Measurements from ENCODE around the gene PEAR1.

Gene PEAR1

DNA sequence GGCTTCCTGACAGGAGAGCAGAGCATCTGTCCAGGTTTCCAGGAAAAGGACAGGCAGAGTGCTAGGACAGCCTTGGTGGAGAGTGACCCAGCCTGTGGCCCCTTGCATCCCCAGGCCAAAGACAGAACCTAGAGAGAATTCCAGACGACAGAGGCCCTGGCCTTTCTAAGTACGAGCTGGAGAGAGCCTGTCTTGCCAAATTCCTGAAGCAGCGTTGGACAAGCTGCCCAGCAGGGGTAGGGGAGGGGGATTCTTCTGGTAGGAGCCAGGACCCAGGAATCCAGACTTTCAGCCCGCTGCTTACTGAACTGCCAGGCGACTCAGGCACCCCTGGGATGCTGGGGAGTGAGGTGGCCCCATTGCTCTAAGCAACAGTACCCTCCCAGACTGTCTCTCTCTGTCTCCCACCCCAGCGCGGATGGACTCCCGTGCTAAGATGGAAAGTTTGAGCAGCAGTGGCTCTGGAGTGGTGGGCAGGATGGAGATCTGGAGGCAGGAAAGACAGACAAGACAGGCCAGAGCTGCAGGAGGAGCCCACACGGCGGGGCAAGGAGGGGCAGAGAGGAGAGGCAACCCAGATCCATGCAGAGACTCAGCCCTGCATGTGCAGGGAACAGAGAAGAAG, 8.8 kb upstream of the PEAR1 start:
- no peak for DNase-seq

DNA sequence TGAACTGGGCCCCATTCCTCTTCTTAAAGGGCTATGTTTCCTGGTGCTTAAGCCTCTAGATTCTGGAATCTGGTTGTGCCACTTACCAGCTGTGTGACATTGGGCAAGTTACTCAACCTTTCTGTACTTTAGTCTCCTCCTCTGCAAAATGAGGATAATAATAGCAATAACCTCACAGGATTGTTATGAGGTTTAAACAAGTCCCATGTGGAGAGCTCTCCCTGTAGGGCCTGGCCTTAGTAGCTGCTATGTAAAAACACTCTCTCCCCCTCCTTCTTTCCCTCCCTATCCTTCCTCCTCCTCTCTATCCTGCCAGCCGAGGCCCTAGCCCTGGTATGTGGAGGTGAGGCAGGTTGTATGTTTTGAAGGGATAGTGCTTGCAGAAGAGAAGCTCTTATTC, 8.2 kb upstream of the PEAR1 start:
- no peak for DNase-seq

DNA sequence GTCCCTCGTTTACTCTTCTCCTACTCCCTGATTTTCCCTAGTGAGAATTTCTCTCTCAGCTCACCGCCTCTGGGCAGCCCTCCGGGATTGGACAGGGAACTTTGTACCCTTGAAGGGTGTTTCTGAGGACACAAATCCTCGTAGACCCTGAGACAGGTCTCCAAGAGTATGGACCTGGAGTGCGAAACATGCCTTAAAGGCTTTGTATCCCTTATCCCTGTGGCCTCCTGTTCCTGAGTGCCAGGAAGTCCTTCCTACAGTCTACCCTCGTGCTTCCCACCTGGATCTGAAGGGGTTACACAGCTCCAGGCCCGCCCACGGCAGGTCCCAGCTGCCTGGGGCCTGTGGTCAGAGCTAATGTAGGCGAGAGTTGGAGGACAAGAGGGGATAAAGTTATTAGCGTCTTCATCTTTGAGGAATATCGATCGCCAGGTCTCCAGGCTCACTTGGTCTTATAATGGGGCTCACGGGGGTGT, 7.6 kb upstream of the PEAR1 start:
- no peak for DNase-seq

DNA sequence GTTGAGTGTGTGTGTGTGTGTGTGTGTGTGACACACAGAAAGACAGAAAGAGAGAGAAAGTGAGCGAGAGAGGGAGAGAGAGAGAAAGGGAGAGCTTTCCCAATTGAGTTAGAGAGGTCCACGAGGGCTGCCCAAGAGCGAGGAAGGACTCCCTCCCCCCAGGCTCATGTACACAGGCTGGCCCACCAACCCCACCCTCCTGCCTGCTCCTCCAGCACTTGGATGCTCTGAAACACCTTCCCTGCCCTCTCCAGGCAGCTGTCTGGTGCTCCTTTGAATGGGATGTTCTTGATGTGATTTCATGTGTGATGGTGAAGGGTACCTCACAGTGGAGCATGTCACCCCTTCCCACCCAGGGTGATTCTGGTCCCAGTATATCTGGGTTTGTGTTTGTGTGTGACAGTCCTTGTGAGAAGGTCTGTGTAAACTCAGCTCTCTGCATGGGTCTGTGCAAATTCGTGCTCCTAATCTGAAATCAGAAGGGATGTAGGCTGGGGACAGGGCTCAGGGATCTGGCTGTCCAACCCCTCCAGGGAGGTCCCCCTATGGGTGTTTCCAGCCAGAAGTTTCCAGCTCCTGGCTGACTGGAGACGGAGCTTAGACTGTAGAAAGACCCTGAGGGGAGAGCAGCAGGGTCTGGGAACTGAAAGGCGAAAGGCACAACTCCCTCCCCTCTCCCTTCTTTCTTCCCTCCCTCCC, 6.8 kb upstream of the PEAR1 start:
- no peak for DNase-seq

DNA sequence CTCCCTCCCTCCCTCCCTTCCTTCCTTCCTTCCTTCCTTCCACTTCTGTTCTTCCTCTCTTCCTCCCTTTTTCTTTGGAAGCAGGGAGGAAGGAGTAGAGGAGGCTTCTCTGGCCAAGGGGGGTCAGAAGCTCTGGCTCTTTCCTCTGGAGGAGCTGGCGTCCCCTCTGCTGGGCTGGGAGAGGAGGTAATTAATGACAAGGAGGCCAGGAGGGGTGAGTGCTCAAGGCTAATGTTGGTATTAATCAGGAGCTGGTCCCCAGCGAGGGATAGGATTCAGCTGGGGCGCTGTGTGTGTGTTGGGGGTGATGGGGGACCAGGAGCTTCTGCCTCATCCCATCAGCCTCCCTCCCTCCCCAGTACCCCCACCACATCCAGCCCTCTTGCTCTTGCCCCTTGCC, 6.2 kb upstream of the PEAR1 start:
- DNase-seq, result no peak

DNA sequence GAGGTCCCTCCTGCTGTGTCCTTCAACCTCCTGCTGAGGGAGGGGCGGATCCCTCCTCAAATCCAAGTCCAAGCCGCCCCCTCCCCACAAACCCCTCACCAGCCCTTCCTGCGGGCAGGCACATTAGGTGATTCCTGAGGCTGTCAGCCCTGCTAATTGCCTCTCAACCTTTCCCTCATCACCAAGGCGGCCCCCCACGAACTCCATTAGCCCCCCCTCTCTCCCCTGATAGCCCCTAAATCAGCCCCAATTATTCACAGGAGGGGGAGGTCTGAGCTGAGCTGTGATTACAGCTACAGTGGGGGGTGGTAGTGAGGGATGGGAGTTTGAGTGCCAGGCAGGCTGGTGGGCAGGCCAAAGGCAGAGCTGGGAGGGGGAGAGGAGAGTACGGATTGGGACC, 5.8 kb upstream of the PEAR1 start:
- DNase-seq, result no peak

DNA sequence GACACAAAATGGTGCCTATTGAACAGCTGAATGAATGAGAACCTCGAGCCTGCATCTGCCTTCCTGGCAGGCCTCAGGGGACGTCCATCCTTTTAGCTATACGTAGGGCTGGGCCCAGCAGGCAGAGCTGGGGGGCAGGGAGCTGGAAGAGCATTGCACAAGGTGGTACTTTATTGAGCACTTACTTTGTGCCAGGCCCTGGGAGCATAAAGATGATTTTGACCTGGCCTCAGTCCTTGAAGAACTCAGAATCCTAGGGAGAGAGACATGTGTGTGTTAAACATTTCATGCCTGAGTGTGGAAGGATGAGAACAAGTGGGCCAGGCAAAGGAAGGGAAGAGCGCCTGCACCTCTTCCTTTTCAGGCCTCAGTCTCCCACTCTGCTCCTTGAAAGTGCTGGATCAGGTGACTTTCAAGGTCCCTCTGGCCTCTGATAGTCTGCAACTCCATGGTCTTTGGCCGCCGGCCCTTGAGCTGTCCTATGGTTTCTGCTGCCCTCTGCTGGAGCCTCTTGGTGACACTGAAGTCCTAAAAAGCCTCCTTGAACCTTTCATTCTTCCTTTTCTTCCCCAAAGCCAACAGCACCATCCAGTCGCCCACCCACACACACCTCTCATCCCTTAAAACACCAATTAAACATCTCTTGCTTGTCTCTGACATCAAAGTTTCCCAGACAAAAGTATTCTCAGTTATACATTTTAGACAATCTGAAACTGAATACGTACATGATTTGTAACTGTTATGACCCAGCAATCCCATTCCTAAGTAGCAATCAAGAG, 3.5 kb upstream of the PEAR1 start:
- DNase-seq, result no peak

DNA sequence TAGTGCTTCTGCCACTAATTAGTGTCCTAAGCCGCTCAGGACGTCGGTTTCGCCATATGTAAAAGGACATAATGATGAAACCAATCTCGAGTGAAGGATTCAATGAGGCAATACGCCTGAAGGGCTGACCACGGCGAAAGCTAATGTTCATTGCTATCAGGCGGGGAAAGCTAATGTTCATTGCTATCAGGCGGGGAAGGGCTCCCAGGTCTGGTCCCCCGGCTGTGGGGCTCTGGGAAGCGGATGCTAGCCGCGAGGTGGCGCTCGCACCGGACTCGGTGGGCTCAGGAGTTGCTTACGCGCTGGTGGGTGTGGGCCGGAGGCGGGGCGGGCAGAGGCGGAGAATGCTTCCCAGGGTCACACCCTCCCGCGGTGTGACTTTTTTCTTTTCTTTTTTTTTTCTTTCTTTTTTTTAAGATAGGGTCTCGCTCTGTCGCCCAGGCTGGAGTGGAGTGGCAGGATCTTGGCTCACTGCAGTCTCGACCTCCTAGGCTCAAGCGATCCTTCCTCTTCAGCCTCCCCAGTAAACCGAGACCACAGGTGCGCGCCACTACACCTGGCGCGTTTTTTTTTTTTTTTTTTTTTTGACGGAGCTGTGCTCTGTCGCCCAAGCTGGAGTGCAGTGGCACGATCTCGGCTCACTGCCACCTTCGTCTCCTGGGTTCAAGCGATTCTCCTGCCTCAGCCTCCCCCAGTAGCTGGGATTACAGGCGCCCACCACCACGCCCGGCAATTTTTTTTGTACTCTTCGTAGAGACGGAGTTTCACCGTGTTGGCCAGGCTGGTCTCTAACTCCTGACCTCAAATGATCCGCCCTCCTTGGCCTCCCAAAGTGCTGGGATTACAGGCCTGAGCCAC, 1.1 kb upstream of the PEAR1 start:
- no peak for DNase-seq

DNA sequence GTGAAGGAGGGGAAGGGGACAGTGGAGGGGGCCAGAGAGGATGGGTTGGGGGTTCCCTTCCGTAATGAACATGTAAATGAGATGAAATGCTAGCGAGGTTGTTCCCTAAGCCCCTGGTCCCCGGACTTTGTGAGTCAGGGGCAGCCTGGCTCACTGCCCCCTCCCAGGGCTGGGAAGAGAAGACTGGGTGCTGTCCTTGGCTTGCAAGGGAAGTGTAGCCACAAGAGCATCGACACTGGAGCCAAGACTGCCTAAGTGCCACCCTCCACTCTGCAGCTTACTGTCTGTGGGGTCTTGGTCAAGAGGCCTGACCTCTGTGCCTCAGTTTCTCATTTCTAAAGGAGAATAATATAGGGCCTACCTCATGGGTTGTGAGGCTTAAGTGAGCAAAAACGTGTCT, 483 bp downstream of the PEAR1 start:
- DNase-seq, result no peak

DNA sequence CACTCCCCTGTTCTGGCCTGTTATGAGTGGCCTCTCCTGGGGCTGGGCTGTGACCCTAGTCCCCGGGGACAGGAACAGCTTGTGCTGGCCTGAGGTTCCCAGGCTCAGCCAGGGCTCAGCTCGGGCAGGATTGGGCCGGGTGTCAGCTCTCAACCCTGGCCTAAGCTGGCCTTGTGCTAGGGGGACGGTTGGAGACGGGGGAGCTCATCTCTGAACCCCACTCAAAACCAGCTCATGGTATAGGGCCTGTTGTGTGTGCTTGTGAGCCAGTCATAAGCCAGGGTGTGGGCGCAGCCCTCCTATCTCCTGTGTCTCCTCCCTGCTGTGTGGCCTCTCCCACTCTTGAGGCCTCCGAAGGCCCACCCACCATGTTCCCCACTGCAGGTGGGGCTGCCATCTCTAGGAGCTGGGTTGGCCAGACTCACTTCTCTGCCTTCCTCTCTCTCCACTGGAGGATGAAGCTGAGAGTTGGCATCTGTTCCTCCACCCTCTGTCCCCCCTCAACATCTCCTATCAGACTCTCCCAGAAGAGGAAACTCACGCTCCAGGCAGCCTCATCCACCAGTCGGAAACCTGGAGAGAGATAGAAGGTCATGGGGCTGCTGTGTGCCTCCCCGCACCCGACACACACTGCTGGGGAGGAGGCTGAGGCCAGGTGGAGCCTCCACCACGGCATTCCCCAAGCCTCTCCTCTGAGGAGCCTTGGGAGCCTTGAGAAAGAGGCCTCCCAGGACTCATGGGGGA, 1.4 kb downstream of the PEAR1 start:
- DNase-seq, result no peak

DNA sequence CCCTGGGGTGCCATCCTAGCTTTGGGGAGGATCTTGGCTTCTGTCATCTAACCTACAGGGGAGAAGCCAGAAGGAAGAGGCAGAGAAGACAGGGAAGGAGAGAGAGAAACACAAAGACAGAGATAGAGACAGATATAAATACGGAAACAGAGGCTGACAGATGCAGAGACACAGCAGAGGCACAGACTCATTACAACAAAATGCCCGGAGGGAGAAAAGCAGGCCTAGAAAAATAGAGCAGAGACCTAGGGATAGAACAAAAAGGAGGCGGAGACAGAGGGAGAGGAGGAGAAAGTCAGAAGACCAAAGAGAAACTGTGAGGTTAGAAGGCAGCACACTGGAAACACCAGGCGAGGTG, 1.9 kb downstream of the PEAR1 start:
- no peak for DNase-seq

DNA sequence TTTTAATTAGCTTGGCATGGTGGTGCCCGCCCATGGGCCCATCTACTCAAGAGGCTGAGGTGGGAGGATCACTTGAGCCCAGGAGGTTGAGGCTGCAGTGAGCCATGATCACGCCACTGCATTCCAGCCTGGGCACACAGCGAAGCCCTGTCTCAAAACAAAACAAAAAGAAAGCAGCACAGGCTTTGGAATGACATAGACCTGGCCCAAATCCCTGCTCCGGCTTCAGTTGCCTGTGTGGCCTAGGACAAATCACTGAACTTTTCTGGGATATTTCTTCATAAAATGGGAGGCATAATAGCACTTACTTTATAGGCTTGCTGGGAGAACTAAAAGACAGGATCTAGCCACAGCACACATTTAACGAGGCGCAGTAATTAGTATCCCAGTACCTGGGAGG, 2.4 kb downstream of the PEAR1 start:
- DNase-seq, result no peak

DNA sequence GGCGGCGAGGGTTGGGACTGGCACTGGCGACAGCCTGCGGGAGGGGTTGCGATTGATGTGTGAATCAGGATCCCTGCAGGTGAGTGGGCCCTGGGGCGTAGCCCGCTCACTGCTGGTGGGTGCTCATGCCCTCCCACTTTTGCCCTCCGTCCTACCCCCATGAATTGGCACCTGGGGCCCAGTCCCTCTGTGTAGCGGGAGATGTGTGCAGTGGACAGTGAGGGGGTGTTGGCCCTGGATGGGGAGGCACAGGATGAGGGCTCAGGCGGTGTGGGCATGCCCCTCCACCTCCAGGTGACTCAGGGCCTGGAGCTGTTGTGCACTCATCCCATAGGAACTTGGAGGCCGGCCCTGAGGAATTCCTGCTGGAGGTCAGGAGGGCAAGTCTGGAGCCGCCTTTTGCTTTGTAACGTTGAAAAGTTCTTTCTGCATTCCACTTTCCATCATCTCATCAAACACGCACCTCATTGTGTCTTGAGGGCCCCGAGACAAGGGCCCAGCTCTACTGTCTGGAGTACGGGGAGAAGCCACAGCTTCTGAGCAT, 3.0 kb downstream of the PEAR1 start:
- no peak for DNase-seq

DNA sequence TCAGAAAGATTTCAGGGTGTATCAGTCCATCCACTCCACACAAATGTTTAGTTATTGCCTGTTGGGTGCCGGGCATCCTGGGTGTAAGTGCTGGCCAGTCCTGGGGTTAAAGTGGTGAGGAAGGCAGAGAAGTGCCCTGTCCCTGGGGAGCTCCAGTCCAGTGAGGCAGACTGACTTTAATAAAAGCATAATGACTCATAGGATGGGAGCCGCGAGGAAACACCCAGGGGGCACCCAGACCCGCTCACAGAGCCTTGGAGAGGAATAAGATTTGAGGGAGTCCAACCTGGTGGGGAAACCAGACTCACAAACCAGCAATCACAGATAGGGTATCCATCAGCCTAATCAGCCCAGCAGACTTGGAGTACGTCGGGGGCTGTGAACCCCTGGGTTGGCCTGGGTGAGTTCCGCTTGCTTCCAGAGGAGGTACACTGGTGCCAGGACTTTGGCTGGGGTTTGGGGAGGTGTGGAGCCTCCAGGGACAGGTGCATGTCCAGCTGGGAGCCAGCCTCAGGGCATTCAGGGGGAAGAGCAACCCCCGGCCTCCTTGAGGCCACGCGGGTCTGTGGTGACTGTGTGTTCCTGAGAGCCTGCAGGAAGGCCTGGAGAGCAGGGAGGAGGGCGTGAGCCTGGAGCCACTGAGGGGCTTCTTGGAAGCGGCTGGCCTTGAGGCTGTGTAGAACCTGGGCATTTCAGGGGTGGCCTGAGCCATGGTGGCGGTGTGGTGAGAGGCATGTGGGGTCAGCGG, 3.7 kb downstream of the PEAR1 start:
- no peak for DNase-seq

DNA sequence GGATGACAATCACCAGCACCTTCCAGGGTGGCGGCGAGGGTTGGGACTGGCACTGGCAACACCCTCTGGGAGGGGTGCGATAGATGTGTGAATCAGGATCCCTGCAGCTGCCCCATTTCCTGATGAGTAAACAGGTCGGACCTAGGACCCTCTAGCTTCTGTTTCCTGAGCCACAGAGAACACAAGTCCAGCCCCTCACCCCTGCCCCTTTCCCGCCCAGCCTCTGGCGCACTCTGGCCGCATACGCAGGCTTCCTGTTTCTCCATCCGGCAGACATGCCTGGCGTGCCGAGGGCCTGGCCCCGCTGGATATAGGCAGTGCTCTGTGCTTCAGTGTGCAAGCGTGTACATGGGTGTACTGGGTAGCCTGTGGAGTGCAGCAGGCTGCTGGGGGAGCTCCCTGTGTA, 4.6 kb downstream of the PEAR1 start:
- no peak for DNase-seq

DNA sequence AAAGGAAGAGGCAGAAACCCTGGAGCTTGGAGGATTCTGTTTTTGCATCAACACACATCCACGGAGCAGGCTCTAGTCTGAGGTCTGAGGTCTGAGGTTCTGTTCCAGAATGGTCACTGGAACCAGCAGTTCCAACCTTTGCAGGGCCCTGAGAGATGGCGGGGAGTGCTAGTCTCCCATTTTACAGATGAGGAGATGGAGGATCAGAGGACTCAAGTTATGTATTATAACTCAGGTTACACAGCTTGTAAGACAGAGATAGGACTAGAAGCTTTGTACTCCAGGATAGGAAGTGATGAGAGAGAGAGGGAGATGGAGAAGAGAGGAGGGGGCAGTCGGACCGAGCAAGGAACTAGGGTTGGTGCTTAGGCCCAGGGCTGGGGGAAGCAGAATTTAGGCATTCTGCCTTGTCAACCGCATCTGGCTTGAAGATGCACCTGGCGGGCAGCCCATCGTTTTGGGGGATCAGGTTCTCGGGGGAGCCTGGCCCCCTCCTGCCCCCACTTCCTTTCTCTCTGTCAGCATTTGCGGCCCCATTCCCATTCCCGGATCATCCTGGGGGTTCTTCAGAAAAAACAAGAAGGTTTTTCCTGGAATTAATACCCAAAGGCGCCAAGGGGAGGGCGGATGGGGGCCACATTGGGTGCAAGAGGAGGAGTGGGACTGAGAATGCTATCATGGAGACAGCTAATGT, 5.6 kb downstream of the PEAR1 start:
- DNase-seq, result no peak

DNA sequence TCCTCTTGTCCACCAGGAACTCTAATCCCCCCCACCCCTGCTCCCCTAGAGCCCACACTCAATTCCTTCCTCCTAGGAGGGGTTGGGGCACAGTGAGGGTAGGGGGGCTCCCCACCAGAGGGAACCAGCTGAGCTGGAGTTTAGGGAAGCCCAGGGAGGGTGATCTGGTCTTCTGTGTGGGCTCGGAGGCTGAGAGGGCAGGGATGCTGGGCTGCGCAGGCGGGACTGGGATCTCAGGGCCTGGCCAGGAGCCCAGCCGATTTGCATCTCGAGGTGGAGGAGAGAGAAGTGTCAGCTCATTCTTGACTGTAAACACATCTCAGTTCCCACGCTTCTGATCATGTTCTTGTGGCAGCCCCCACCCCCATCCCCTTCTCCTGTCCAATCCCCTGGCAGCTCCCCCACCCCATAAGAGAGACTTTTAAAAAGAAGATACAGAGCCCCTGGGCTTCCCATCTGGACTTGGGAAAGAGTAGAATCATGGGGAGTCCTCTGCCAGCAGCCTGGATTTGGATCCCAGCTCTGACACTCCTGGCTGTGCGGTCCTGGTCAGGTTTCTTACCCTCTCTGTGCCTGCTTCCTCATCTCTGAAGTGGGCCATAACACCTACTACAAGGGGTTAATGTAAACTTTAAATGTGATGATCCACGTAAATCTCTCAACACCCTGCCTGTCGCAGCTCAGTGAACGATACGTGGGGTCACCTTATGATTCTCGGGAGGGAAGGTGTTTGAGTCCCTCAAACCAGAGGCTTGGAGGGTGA, 6.6 kb downstream of the PEAR1 start:
- no peak for DNase-seq

DNA sequence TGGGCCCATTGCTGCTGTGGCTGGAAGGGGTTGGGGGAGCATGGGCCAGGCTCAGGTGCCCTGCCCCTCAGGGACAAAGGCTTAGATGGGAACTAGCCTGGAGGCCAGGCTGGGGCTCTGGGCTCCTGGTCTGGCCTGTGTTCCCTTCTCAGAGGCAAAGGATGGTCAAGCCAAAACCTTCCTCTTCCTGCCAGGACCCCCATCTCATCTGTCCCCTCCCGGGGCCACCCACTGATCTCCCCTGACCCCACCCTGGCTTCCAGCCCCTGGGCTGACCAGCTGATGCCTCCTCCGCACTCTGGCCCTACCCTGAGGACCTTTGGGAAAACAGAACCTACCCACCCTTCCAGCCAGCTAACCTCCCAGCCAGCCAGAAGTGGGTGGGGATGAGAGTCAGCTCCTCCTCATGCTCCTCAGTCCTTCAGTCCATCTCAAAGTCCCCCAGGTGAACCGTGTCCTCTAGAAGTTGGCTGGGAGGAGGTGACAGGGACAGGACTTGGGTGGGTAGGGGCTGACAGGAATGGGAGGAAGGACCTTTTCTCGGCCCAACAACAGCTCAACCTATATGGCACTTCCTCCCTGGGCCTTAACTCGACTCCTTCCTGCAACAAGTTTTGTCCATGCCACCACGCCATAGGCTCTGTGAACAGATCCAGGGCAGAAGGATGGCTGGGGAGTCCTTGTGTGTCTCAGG, 7.5 kb downstream of the PEAR1 start:
- no peak for DNase-seq

DNA sequence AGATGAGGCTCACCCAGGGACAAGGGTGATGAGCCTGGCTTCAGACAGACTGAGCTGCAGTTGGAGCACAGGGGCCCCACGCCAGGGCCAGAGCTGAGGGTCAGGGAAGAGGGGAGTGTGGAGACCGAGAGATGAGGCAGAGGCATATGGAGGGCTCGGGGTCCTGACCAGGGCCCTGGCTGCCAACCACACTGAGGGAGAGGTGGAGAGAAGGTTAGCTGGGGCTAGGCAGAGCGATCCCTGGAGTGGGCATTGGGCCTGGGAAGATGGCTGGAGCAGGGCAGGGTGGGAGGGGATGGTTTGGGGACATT, 8.0 kb downstream of the PEAR1 start:
- no peak for DNase-seq

Measured in SIG-M5 (cell line).